Esophagus muscularis mucosa (tissue), 4 donors: Measurements from ENCODE around the gene OR6B2.

Experiments used
- EP300 ChIP-seq: sonication (generic); formaldehyde crosslinking; IDR thresholded peaks from one replicate; pipeline ENCODE4 v1.6.1; 2017; ENCODE audit warnings: antibody characterized with exemption
- POLR2A ChIP-seq: fragments of 450-650 bp; IDR thresholded peaks from one replicate; pipeline ENCODE4 v1.6.1; 2017; ENCODE audit warnings: antibody characterized with exemption, moderate library complexity, mild to moderate bottlenecking, low read depth
- POLR2AphosphoS5 ChIP-seq, 2 donors: sonication (generic); formaldehyde crosslinking; IDR thresholded peaks; one replicate each; pipeline ENCODE4 v1.6.1; 2017; ENCODE audit warnings: antibody characterized with exemption in 2 of 2
- TF ChIP-seq, protein P1 (sequence below), 3 experiments: fragments of 200-600 bp in 2 of 3; fragments of 450-650 bp in 1 of 3; sonication (generic) in 2 of 3; IDR thresholded peaks; one replicate each; pipeline ENCODE4 v1.5.1; 2017 to 2019; ENCODE audit warnings: antibody characterized with exemption in 3 of 3, mild to moderate bottlenecking in 2 of 3, moderate library complexity in 1 of 3

DNA sequence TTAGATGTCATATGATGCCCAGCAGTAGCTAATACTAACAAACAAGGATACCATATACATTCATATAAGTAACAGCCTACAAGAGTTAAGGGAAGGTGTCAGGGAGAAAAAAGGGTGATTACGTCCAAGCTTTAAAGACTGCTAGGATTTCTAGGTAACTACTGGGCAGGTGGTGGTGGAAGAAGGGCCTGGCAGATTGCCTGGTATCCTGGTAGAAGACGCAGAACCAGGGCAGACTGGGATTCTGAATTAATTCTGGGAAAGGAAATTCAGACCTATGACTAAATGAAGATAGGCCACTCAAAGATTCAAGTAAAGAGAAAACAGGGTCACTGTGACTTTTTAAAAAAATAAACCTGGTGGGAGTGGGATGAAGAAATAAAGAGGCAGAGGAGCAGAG lies 36.9 kb downstream of the OR6B2 start:
- no peak for TF ChIP-seq POLR2A
- TF ChIP-seq POLR2AphosphoS5 (IDR thresholded peaks at IDR 0.05) = no peak
- TF ChIP-seq, protein P1, sequence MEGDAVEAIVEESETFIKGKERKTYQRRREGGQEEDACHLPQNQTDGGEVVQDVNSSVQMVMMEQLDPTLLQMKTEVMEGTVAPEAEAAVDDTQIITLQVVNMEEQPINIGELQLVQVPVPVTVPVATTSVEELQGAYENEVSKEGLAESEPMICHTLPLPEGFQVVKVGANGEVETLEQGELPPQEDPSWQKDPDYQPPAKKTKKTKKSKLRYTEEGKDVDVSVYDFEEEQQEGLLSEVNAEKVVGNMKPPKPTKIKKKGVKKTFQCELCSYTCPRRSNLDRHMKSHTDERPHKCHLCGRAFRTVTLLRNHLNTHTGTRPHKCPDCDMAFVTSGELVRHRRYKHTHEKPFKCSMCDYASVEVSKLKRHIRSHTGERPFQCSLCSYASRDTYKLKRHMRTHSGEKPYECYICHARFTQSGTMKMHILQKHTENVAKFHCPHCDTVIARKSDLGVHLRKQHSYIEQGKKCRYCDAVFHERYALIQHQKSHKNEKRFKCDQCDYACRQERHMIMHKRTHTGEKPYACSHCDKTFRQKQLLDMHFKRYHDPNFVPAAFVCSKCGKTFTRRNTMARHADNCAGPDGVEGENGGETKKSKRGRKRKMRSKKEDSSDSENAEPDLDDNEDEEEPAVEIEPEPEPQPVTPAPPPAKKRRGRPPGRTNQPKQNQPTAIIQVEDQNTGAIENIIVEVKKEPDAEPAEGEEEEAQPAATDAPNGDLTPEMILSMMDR (IDR thresholded peaks at IDR 0.05) = no peak
- TF ChIP-seq EP300 = no peak
